GM12875 (cell line): ENCODE results near the gene MAP3K3.

Experiments
- H3K4me3 ChIP-seq: one replicate; pipeline ENCODE4 v1.5.1; 2011; ENCODE audit warnings: low read depth, low read length, control low read depth
- TF ChIP-seq, protein P1 (sequence below): IDR thresholded peaks from 2 replicates; pipeline ENCODE4 v1.5.1; 2011; ENCODE audit warnings: low read depth, mild to moderate bottlenecking, control low read depth, inconsistent platforms, low read length, moderate library complexity, borderline replicate concordance; ENCODE audit not compliant: insufficient read depth

Gene MAP3K3

GRCh38 chr17:63639125-63639524 is 16.9 kb downstream of the MAP3K3 start:
- TF ChIP-seq, protein P1, sequence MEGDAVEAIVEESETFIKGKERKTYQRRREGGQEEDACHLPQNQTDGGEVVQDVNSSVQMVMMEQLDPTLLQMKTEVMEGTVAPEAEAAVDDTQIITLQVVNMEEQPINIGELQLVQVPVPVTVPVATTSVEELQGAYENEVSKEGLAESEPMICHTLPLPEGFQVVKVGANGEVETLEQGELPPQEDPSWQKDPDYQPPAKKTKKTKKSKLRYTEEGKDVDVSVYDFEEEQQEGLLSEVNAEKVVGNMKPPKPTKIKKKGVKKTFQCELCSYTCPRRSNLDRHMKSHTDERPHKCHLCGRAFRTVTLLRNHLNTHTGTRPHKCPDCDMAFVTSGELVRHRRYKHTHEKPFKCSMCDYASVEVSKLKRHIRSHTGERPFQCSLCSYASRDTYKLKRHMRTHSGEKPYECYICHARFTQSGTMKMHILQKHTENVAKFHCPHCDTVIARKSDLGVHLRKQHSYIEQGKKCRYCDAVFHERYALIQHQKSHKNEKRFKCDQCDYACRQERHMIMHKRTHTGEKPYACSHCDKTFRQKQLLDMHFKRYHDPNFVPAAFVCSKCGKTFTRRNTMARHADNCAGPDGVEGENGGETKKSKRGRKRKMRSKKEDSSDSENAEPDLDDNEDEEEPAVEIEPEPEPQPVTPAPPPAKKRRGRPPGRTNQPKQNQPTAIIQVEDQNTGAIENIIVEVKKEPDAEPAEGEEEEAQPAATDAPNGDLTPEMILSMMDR = no peak
- no peak overlapping the region for H3K4me3 ChIP-seq

DNA sequence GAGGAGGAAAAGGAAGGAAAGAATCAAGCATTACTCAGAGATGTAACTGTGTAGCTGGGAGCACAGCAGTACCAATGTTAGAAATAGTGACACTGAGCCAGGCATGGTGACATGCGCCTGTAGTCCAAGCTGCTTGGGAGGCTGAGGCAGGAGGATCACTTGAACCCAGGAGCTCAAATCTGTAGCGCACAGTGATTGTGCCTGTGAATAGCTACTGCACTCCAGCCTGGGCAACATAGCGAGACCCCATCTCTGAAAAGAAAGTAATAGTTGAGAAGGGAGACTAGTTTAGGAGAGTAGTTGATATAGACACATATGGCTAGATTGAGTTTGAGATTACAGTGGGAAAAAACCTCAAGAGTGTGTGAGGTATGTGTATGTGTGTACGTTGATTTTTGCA is 17.8 kb downstream of the MAP3K3 start:
- no peak overlapping the region for H3K4me3 ChIP-seq
- TF ChIP-seq, protein P1 = no peak

DNA sequence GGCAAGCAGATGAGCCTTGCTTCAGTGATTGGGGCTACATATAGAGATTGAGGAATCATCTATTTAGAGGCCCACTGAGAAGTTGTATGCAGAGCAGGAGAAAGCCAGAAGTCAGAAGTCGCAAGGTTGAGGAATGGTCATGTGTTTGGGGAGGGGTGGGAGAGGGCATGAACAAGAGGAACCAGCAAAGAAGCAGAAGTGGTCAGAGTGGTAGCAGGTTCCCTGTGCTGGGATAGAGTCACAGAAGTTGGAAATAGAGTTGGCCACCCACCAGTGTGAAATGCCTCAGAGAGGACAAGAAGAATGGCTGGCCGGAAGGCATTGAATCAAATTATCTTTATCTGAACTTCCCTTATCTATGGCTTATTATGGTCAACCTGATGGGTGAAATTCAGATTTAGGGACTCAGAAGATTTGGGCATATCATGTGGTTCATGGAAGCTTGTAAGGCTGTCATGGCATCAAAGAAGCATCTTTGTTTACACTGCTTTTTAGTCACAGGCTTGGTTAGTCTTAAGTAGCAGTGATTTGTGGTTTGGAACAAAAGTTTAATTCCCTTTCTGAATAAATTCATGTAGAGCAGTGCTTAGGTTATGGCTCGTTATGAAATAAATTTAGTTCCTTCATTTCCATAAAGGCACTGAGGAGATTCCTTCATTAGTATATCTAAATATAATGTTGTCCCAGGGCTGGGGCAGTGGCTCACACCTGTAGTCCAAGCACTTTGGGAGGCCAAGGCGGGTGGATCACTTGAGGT is 19.7 kb downstream of the MAP3K3 start:
- no peak overlapping the region for H3K4me3 ChIP-seq
- TF ChIP-seq, protein P1 = no peak

DNA sequence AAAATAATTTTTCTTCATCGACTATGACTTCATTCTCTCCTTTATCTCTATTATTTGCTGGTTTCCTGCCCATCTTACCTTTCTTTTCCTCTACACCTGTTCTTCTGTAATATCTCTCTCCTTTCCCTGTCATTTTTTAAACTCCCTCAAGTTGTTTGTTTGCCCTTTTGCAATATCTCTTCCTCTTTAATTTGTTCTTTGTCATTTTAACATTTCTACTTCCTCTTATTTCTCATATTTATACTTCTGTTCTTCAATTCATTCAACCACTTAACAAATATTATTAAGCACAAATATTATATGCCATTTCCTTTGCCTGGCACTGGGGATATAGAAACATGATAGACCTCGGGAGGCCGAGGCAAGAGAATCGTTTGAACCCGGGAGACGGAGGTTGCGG is 22.6 kb downstream of the MAP3K3 start:
- H3K4me3 ChIP-seq = no peak overlapping the region
- TF ChIP-seq, protein P1 = no peak

- no peak overlapping the region for H3K4me3 ChIP-seq
- TF ChIP-seq, protein P1 = no peak
These were observed 23.7 kb downstream of the MAP3K3 start for GRCh38 chr17:63645775-63646487.

DNA sequence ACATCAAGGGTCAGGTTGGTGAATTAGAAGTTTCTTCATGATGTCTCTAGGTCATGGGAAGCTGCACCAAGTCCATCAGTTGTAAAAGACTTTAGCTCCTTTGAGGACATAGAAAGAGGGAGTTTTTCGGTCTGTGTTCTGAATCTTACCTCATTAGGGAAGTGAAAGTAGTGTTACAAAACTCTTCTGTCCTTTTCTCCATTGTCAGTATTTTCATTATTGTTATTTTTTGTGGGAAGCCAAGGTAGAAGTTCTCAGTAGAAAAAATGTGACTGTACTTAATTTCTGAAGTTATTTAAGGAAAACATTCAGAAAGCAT is 24.2 kb downstream of the MAP3K3 start:
- H3K4me3 ChIP-seq = no peak overlapping the region
- TF ChIP-seq, protein P1 = no peak
